Thyroid gland (tissue), 4 donors: ENCODE data around the gene RNF121. TPM values are rescaled to one million over a fixed set of nuclear protein-coding genes. Genes with fewer than 3 reads are reported as not detected.

ENCODE experiments used
- DNase-seq, 2 donors: peaks; one replicate each; pipeline ENCODE4 v3.0.0-alpha.2; 2019
- H3K27ac ChIP-seq, 3 donors: fragments of 200-600 bp; sonication (generic); 1 replicate in 2 of 3; 2 replicates in 1 of 3; pipeline ENCODE4 v1.5.1; 2016 to 2019; ENCODE audit warnings: mild to moderate bottlenecking in 1 of 3, moderate library complexity in 1 of 3
- H3K27me3 ChIP-seq: fragments of 200-600 bp; sonication (generic); one replicate; pipeline ENCODE4 v1.5.1; 2019
- H3K36me3 ChIP-seq, 2 donors: fragments of 200-600 bp; sonication (generic); one replicate each; pipeline ENCODE4 v1.5.1; 2016 to 2019
- H3K4me1 ChIP-seq, 2 donors: fragments of 200-600 bp; sonication (generic); one replicate each; pipeline ENCODE4 v1.5.1; 2017 to 2019
- H3K4me3 ChIP-seq, 3 donors: fragments of 200-600 bp; sonication (generic); replicated peaks in 1 of 3; 1 replicate in 2 of 3; 2 replicates in 1 of 3; pipeline ENCODE4 v1.5.1; 2016; ENCODE audit warnings: mild to moderate bottlenecking in 1 of 3
- H3K9me3 ChIP-seq: fragments of 200-600 bp; sonication (generic); one replicate; pipeline ENCODE4 v1.5.1; 2017
- CTCF ChIP-seq, 6 experiments: fragments of 200-600 bp in 3 of 6; fragments of 450-650 bp in 3 of 6; sonication (generic) in 3 of 6; IDR thresholded peaks; one replicate each; pipeline ENCODE4 v1.5.1; 2016 to 2019; ENCODE audit warnings: antibody characterized with exemption in 6 of 6, mild to moderate bottlenecking in 2 of 6, inconsistent platforms in 1 of 6, moderate library complexity in 1 of 6
- POLR2A ChIP-seq, 2 donors: fragments of 450-650 bp; IDR thresholded peaks; one replicate each; pipeline ENCODE4 v1.6.1; 2017; ENCODE audit warnings: antibody characterized with exemption in 2 of 2, mild to moderate bottlenecking in 2 of 2, moderate library complexity in 1 of 2
- WGBS, 2 donors: methylation state at CpG; one replicate each; pipeline ENCODE4 v1.1.5; 2017; 5-methylcytosine and 5-hydroxymethylcytosine counted together
- intact Hi-C: fragments of 100-400 bp; cut with DNase I; formaldehyde crosslinking; loops from one replicate; pipeline ENCODE4 v1.15.1; 2023
- total RNA-seq, 4 donors: library from RNA; depleted of rRNA; stranded (reverse); fragments of >200 nt; gene quantifications; one replicate each; pipeline ENCODE4 v1.2.3, GENCODE V29; 2016

Gene RNF121
- total RNA-seq, 4 donors from 2014 or later = 41.9 to 64.4 (median 54.7) TPM

- TF ChIP-seq CTCF (IDR thresholded peaks at IDR 0.05) = no peak
- DNase-seq = peak; percentile 51 to 55
Measured at GRCh38 chr11:72039031-72039855, 110.4 kb downstream of the RNF121 start.

DNA sequence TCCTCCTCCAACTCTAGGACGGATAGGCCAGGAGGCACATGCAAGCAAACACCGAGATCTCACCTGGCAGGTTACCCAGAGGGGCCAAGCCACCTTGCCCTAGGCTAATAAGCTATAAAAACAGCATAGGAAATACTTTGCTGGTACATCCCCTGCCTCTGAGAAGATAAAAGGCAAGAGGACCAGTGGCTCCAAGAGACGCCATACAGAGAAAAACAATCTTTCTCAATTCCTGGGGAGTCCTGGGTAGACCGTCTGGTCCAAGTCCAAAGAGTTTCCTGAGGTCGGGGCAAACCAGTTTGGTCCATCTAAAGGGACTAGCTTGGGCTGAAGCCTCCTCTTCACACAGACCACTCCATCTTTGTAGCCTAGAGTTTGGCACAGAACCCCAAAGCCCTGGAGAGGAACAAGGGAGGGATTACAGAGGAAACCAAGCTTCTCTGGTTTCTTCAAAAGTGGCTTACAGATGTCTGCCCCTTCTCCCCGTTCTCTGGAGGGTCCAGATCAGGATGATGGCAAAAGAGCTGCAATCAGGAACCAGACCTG is 111.1 kb downstream of the RNF121 start:
- H3K9me3 ChIP-seq = no peaks in the 10 kb centered on the region
- H3K36me3 ChIP-seq = peaks cover 0 to 3% of the 10 kb centered on the region in 2 donors
- H3K27me3 ChIP-seq = no peaks in the 10 kb centered on the region
- intact Hi-C loops = loop anchor here (2.0 kb wide), 1 partner anchor 39 kb away; no protein-coding TSS in a partner anchor
- H3K27ac ChIP-seq = peak overlapping the region; percentile 92 to 100 (median 95)
- TF ChIP-seq POLR2A (IDR thresholded peaks at IDR 0.05) (no peak), CTCF (IDR thresholded peaks at IDR 0.05) (no peak)
- H3K4me1 ChIP-seq = peaks cover 48 to 59% of the 10 kb centered on the region in 2 donors
- DNase-seq = peak; percentile 22 to 25
- WGBS, 2 donors = 3 to 4% methylated on average over 5 to 6 of the region's 6 CpGs
- peak overlapping the region in 2 of 3 donors; percentile 39 to 51 for H3K4me3 ChIP-seq

More at GRCh38 chr11:72039031-72039855, 110.4 kb downstream of the RNF121 start:
- intact Hi-C loops = no loop called here
- no peaks in the 10 kb centered on the region for H3K9me3 ChIP-seq
- no peaks in the 10 kb centered on the region for H3K27me3 ChIP-seq
- 16 to 25% methylated on average over 5 of the region's 5 CpGs for WGBS, 2 donors
- peaks cover 2 to 7% of the 10 kb centered on the region in 2 donors for H3K36me3 ChIP-seq
- H3K27ac ChIP-seq = peak overlapping the region; percentile 92 to 100 (median 95)
- peaks cover 48 to 60% of the 10 kb centered on the region in 2 donors for H3K4me1 ChIP-seq
- H3K4me3 ChIP-seq = peak overlapping the region in 2 of 3 donors; percentile 39 to 51

DNA sequence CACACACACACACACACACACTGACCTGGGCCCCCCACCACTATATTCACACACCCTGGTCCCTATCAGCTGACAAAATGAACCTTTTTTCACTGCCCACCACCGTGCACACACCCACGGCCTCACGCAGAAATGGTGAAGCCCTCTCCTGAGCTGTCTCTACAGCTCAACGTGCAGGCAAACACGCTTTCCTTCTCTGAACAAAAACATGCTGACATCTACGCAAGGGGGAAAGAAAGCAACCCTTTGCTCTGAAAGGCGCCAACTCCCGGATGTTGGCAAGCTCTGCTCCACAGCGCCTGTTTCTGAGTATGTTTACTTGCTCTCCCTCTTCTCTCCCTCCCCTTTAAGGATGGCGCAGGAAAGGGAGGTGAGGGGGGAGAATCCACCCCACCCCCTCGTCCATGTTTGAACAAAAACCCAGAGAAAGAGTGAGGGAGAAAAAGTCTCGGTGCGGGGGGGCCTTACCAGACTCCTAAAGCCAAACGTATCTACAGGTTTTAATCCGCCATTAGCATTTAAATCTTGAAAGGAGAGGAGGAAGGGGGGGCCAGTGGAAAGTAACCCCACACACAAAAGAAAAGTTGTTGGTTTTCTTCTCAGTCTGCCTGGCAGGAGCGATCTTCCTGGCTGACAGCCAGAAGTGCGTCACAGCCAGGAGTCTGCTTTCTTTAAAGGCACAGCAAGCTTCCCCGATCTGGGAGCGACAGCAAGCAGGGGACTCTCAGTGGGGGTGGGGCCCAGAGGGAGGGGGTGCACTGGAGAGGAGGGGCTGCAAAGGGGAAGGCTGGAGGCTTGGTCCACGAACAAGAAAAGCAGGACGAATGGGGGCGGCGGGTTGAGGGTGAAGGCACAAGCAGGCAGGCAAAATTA is 111.9 kb downstream of the RNF121 start:
- TF ChIP-seq POLR2A (IDR thresholded peaks at IDR 0.05) = peak; percentile 23 to 64
- no peak for TF ChIP-seq CTCF (IDR thresholded peaks at IDR 0.05)
- Histone ChIP-seq H3K9me3 (no peaks in the 10 kb centered on the region), H3K27ac (peak overlapping the region; percentile 92 to 100 (median 95)), H3K36me3 (no peaks in the 10 kb centered on the region), H3K4me1 (peaks cover 48 to 55% of the 10 kb centered on the region in 2 donors), H3K4me3 (peak overlapping the region; percentile 13 to 51 (median 39)), H3K27me3 (no peaks in the 10 kb centered on the region)
- 0% methylated on average over 22 to 23 of the region's 23 CpGs for WGBS, 2 donors
- intact Hi-C loops = loop anchor here (2.0 kb wide), 1 partner anchor 38 kb away; no protein-coding TSS in a partner anchor
- DNase-seq = peak; percentile 97

- TF ChIP-seq CTCF (IDR thresholded peaks at IDR 0.05) (no peak), POLR2A (IDR thresholded peaks at IDR 0.05) (peak; percentile 60 to 82)
- Histone ChIP-seq H3K27me3 (no peaks in the 10 kb centered on the region), H3K4me3 (peak overlapping the region; percentile 13 to 51 (median 39)), H3K9me3 (no peaks in the 10 kb centered on the region), H3K27ac (peak overlapping the region; percentile 92 to 100 (median 95)), H3K36me3 (no peaks in the 10 kb centered on the region), H3K4me1 (peaks cover 48 to 49% of the 10 kb centered on the region in 2 donors)
- 0 to 1% methylated on average over 17 to 18 of the region's 23 CpGs for WGBS, 2 donors
- intact Hi-C loops = loop anchor here (2.0 kb wide), 1 partner anchor 37 kb away; no protein-coding TSS in a partner anchor
- peak; percentile 83 to 86 for DNase-seq
Measured at GRCh38 chr11:72041364-72042063, 112.7 kb downstream of the RNF121 start.
